Measurements from ENCODE around the gene PDE1C.

PDE1C gene

DNA sequence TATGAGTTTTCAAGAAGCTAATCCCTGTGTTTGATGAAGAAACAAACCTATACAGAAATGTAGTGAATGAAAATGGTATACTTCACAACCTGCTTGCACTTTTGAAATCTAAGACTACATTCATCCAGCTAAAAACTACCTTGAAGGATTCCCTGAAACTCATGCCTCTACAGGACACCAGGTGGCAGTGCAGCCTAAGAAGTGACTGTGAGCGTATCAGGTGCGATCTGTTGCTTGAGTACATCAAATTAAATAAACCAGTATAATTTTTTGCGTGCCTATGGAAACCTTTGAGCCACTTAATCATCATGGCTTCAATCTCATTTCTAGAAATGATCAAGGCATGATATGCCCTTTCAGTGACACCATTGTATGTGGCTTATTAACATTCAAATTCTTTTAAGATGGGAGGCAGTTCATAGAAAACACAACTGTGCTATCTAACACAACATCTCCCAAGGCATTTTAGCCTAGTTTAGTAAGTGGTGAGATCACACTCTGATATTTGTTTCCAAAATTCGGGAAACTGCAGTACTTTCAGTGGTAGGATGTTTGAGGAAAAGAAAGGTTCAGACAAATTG is 325.8 kb downstream of the PDE1C start:
- peak; percentile 80 for DNase-seq (ENCODE audit: low read depth, low spot score)
- no peak overlapping the region for H3K4me3 ChIP-seq (ENCODE audit: low read depth, low read length)
- TF ChIP-seq, protein P1, sequence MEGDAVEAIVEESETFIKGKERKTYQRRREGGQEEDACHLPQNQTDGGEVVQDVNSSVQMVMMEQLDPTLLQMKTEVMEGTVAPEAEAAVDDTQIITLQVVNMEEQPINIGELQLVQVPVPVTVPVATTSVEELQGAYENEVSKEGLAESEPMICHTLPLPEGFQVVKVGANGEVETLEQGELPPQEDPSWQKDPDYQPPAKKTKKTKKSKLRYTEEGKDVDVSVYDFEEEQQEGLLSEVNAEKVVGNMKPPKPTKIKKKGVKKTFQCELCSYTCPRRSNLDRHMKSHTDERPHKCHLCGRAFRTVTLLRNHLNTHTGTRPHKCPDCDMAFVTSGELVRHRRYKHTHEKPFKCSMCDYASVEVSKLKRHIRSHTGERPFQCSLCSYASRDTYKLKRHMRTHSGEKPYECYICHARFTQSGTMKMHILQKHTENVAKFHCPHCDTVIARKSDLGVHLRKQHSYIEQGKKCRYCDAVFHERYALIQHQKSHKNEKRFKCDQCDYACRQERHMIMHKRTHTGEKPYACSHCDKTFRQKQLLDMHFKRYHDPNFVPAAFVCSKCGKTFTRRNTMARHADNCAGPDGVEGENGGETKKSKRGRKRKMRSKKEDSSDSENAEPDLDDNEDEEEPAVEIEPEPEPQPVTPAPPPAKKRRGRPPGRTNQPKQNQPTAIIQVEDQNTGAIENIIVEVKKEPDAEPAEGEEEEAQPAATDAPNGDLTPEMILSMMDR (IDR thresholded peaks at IDR 0.05; ENCODE audit: low read depth, low read length), result peak; percentile 85
- in situ Hi-C loops (cut with HindIII; ENCODE audit: low sequenced_read_pairs), result no loop called here

DNA sequence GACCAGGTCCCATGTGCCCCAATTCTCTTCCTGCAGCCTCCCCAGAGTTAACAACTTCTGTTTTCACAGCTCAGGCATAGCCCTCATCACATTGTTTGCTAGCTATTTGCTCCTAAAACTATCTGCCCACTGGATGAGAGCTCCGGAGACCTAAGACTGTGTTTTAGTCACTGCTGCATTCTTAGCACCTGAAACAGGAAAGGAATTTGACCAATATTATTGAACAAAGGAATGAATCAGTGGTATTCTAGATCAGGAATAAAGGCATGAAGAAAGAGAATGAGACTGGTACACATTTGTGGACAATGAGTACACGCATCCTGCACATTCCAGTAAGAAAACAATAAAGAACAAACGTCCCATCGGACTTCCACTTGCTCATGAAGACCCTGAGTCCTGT is 328.4 kb downstream of the PDE1C start:
- TF ChIP-seq, protein P1 (IDR thresholded peaks at IDR 0.05; ENCODE audit: low read depth, low read length), result no peak
- no peak overlapping the region for H3K4me3 ChIP-seq (ENCODE audit: low read depth, low read length)
- in situ Hi-C loops (cut with HindIII; ENCODE audit: low sequenced_read_pairs), result no loop called here
- DNase-seq (ENCODE audit: low read depth, low spot score), result no peak

DNA sequence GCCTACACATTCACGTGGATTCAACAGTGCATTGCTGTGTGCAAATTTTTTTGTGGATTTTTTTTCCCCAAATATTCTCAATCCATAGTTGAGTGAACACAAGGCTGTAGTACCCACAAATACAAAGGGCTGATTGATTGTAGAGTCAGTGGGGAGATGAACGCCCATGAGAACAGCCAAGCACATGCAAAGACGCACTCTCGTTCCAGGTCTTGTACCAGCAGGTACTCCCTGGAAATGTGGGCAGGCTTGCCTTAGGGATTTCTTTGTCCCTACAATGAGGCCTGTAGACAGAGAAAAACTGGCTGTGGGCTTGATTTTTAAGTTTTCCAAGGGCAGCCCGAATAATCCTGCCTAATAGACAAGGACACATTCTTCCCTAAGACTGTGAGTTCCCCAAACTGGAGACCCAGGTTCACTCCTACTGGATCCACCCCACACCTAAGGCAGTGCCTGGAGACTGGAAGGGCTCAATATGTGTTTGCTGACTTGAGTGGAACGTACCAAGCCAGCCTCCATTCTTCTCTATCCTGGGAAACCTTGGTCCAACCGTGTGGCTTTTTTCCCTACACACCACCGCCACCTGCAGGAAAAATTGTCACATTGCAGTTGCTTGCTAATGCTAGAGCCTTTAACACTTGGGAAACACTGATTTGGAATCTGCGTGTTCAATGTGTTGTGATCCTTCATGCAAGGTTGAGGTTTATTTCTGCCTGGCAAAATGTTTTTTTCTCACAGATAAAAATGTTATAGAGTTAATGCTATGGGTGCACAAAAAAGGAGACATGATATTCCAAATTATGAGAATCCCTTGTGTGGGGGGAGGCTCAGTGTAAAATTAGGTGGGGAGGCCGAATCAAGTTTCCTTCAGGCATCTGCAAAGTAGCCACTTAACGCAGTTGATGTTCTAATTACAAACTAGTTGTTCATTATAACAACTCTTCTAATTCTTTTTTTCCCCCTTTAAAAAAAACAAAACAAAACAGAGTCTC is 333.9 kb downstream of the PDE1C start:
- in situ Hi-C loops (cut with HindIII; ENCODE audit: low sequenced_read_pairs), result no loop called here
- no peak overlapping the region for H3K4me3 ChIP-seq (ENCODE audit: low read depth, low read length)
- TF ChIP-seq, protein P1 (IDR thresholded peaks at IDR 0.05; ENCODE audit: low read depth, low read length), result peak; percentile 87
- DNase-seq (ENCODE audit: low read depth, low spot score), result peak; percentile 62

DNA sequence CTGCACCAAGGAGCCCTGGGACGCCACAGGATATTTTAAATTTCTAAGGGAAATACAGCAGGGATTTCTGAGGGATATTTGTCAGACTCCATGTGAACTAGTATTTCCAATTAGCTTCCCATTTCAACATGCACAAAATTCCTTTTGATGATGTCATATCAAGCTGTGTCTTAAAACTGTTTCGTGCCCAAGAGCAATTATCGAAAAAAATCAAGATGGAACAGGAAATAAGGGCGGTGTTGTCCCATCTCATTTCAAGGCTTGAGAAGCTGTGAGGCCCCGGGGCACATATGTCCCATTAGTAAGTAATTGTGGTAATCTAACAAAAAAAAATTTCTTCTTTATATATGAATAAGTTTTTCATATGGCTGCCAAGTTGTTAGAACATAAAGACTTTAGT is 335.8 kb downstream of the PDE1C start:
- DNase-seq (ENCODE audit: low read depth, low spot score), result no peak
- TF ChIP-seq, protein P1 (IDR thresholded peaks at IDR 0.05; ENCODE audit: low read depth, low read length), result no peak
- in situ Hi-C loops (cut with HindIII; ENCODE audit: low sequenced_read_pairs), result no loop called here
- H3K4me3 ChIP-seq (ENCODE audit: low read depth, low read length), result no peak overlapping the region

DNA sequence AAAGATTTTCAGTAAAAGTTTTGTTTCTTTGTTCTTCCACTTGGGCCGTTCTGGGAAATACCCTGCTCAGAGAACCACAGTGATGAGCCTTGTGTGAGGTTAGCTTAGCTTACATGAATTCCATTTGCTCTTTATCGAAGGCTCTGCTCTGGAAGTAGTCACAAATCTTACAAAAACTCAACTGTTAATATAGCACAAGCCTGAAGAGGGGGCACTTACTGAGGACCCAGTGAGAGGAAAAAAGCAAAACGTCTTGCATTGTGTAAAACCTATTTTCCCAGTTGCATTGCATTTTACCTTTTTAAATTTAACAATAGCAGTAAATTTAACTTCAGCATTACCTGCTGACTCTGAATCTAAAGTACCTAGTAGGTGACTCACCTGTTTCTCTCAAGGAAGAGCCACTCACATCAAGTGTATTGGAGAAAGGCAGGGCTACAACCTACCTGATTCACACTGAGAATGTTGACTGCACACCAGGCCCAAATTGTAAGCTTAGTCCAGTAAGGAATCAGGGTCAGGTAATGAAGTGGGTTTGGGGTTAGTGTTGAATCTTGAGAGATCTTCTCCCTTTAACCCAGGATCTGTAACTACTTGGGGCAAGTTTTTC is 340.9 kb downstream of the PDE1C start:
- in situ Hi-C loops (cut with HindIII; ENCODE audit: low sequenced_read_pairs), result no loop called here
- TF ChIP-seq, protein P1 (IDR thresholded peaks at IDR 0.05; ENCODE audit: low read depth, low read length), result peak; percentile 13

DNA sequence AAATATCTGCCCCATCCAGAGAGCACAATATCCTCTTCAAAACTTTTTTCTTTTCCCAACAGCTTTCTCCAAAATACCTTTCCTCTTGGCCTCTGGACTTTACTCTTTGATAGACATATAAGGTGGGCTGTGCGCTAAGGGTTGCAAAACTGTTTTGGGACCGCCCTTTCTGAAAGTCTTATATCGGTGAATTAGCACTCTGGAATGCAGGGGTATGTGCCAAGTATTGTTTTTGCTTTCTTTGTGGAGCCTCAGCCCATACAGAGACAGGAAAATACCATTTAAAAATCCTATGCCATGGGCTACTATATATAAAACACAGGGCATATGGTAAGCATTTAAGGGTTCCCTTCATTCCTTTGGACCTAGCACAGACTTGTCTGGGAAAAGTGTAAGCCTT is 345.5 kb downstream of the PDE1C start:
- no peak overlapping the region for H3K4me3 ChIP-seq (ENCODE audit: low read depth, low read length)
- in situ Hi-C loops (cut with HindIII; ENCODE audit: low sequenced_read_pairs), result no loop called here
- TF ChIP-seq, protein P1 (IDR thresholded peaks at IDR 0.05; ENCODE audit: low read depth, low read length), result no peak
- DNase-seq (ENCODE audit: low read depth, low spot score), result no peak

More for the DNA sequence above, 340.9 kb downstream of the PDE1C start:
- no peak for DNase-seq (ENCODE audit: low read depth, low spot score)
- H3K4me3 ChIP-seq (ENCODE audit: low read depth, low read length), result no peak overlapping the region

All from astrocyte of the spinal cord (primary cell).